GM23338 (cell line): ENCODE data around the gene ZNF622. TPM values are rescaled to one million over a fixed set of nuclear protein-coding genes. Genes with fewer than 3 reads are reported as not detected.

Source experiments
- ATAC-seq: fragments of 200-7000 bp; cut with Tn5 transposase; 3 replicates; pipeline ENCODE4 v1.9.1; 2020
- DNase-seq: peaks from one replicate; pipeline ENCODE4 v3.0.0-alpha.2; 2015; ENCODE audit warnings: low spot score
- H2AFZ ChIP-seq: fragments of 200-600 bp; sonication (generic); 2 replicates; pipeline ENCODE4 v1.8.0; 2016; ENCODE audit warnings: antibody characterized with exemption, mild to moderate bottlenecking, moderate library complexity
- H3F3A ChIP-seq: fragments of 200-600 bp; sonication (generic); replicated peaks from 2 replicates; pipeline ENCODE4 v1.8.0; 2017; ENCODE audit warnings: antibody characterized with exemption, mixed run types, low read depth
- H3K27ac ChIP-seq: fragments of 200-600 bp; sonication (generic); 2 replicates; pipeline ENCODE4 v1.6.1; 2016; ENCODE audit warnings: low read depth
- H3K27me3 ChIP-seq: fragments of 200-600 bp; sonication (generic); 2 replicates; pipeline ENCODE4 v1.8.0; 2016; ENCODE audit warnings: mild to moderate bottlenecking, mixed run types, moderate library complexity; ENCODE audit not compliant: insufficient read depth
- H3K36me3 ChIP-seq: fragments of 200-600 bp; sonication (generic); 2 replicates; pipeline ENCODE4 v1.8.0; 2016; ENCODE audit warnings: mild to moderate bottlenecking; ENCODE audit not compliant: insufficient read depth
- H3K4me1 ChIP-seq: fragments of 200-600 bp; sonication (generic); 2 replicates; pipeline ENCODE4 v1.8.0; 2016; ENCODE audit warnings: mild to moderate bottlenecking, moderate library complexity; ENCODE audit not compliant: insufficient read depth
- H3K4me2 ChIP-seq: fragments of 200-600 bp; sonication (generic); 2 replicates; pipeline ENCODE4 v1.7.1; 2017; ENCODE audit warnings: mixed run types
- H3K4me3 ChIP-seq: fragments of 200-600 bp; sonication (generic); 2 replicates; pipeline ENCODE4 v1.6.1; 2016; ENCODE audit warnings: mixed run types
- H3K79me2 ChIP-seq: fragments of 200-600 bp; sonication (generic); replicated peaks from 2 replicates; pipeline ENCODE4 v1.8.0; 2017; ENCODE audit warnings: mild to moderate bottlenecking; ENCODE audit not compliant: insufficient read depth
- H3K9me2 ChIP-seq: fragments of 200-600 bp; sonication (generic); 2 replicates; pipeline ENCODE4 v1.8.0; 2017; ENCODE audit not compliant: insufficient read depth
- H4K20me1 ChIP-seq: fragments of 200-600 bp; sonication (generic); replicated peaks from 2 replicates; pipeline ENCODE4 v1.8.0; 2017; ENCODE audit warnings: mild to moderate bottlenecking; ENCODE audit not compliant: insufficient read depth
- H3K27ac Mint-ChIP-seq: 2 replicates; pipeline ENCODE4 v1.8.0; 2020; ENCODE audit warnings: inconsistent platforms, mild to moderate bottlenecking, moderate library complexity, mixed read lengths
- H3K27me3 Mint-ChIP-seq: 3 replicates; pipeline ENCODE4 v1.8.0; 2022; ENCODE audit warnings: low read depth, mild to moderate bottlenecking, moderate library complexity, mixed read lengths, inconsistent platforms; ENCODE audit not compliant: insufficient read depth, poor library complexity
- H3K36me3 Mint-ChIP-seq: 3 replicates; pipeline ENCODE4 v1.8.0; 2021; ENCODE audit warnings: low read depth, mild to moderate bottlenecking, inconsistent platforms, moderate library complexity, mixed read lengths
- H3K4me1 Mint-ChIP-seq: 3 replicates; pipeline ENCODE4 v1.8.0; 2020; ENCODE audit warnings: mild to moderate bottlenecking, inconsistent platforms, mixed read lengths
- H3K4me3 Mint-ChIP-seq: 3 replicates; pipeline ENCODE4 v1.8.0; 2021; ENCODE audit warnings: moderate library complexity, mild to moderate bottlenecking, inconsistent platforms, mixed read lengths
- H3K9me3 Mint-ChIP-seq: 3 replicates; pipeline ENCODE4 v1.8.0; 2020; ENCODE audit warnings: moderate library complexity, mild to moderate bottlenecking, inconsistent platforms, mixed read lengths
- CREB1 ChIP-seq: fragments of 250-450 bp; sonication (Bioruptor Pico); IDR thresholded peaks from 2 replicates; pipeline ENCODE4 v1.5.0; 2020; ENCODE audit warnings: low read depth, mild to moderate bottlenecking, moderate library complexity
- CTCF ChIP-seq, 2 experiments: fragments of 200-600 bp in 1 of 2; sonication (generic) in 1 of 2; conservative IDR thresholded peaks; 2 replicates each; pipeline versions ENCODE4 v1.5.1 to v1.6.1; 2016 to 2017; ENCODE audit warnings: antibody characterized with exemption in 2 of 2, low read depth in 2 of 2, mild to moderate bottlenecking in 2 of 2, moderate library complexity in 1 of 2
- ETS1 ChIP-seq: IDR thresholded peaks from 2 replicates; pipeline ENCODE4 v1.6.1; 2016; ENCODE audit warnings: antibody characterized with exemption
- EZH2 ChIP-seq: fragments of 200-600 bp; sonication (generic); IDR thresholded peaks from one replicate; pipeline ENCODE4 v1.8.0; 2017; ENCODE audit warnings: antibody characterized with exemption, mild to moderate bottlenecking, low read depth; ENCODE audit not compliant: unreplicated experiment
- NANOG ChIP-seq: IDR thresholded peaks from 2 replicates; pipeline ENCODE4 v1.6.1; 2016; ENCODE audit warnings: antibody characterized with exemption, borderline replicate concordance
- POLR2AphosphoS5 ChIP-seq: IDR thresholded peaks from 2 replicates; pipeline ENCODE4 v1.6.1; 2016; ENCODE audit warnings: antibody characterized with exemption, low read depth
- STAT1 ChIP-seq: IDR thresholded peaks from one replicate; pipeline ENCODE4 v1.6.1; 2016; ENCODE audit warnings: antibody characterized with exemption; ENCODE audit not compliant: unreplicated experiment
- ZNF114 ChIP-seq: fragments of 250-450 bp; sonication (Bioruptor Pico); IDR thresholded peaks from 2 replicates; pipeline ENCODE4 v1.5.0; 2020; ENCODE audit warnings: mild to moderate bottlenecking, moderate library complexity
- polyA plus RNA-seq: library from polyadenylated mRNA; unstranded; fragments of >200 nt; fragmentation: Nextera tagmentation; extraction: Ambion mirVana; gene quantifications from 2 replicates; pipeline ENCODE4 v1.2.1, GENCODE V29; 2016
- total RNA-seq: library from RNA; depleted of rRNA; stranded (reverse); fragments of >200 nt; shearing (Covaris generic); gene quantifications from 2 replicates; pipeline ENCODE4 v1.2.3, GENCODE V29; 2014

Gene ZNF622
- total and polyA plus RNA-seq, 2 experiments from 2014 or later = 20.1 to 30.7 TPM

GRCh38 chr5:16490911-16491310 lies 25.3 kb upstream of the ZNF622 start:
- H4K20me1 ChIP-seq = no peaks in the 10 kb centered on the region
- no peak overlapping the region for H3K4me2 ChIP-seq
- Mint-ChIP-seq H3K36me3 (peaks cover 14% of the 10 kb centered on the region), H3K4me3 (no peak overlapping the region), H3K4me1 (no peaks in the 10 kb centered on the region), H3K27ac (no peak overlapping the region), H3K9me3 (peaks cover 19% of the 10 kb centered on the region), H3K27me3 (no peaks in the 10 kb centered on the region)
- H3K36me3 ChIP-seq = no peaks in the 10 kb centered on the region
- no peaks in the 10 kb centered on the region for H3K79me2 ChIP-seq
- H3K27me3 ChIP-seq = no peaks in the 10 kb centered on the region
- H3K9me2 ChIP-seq = no peaks in the 10 kb centered on the region
- H3K27ac ChIP-seq = no peak overlapping the region
- H3F3A ChIP-seq = no peaks in the 10 kb centered on the region
- H2AFZ ChIP-seq = no peak overlapping the region
- no peak for ATAC-seq
- H3K4me1 ChIP-seq = no peaks in the 10 kb centered on the region
- TF ChIP-seq ZNF114 = no peak
- no peak for TF ChIP-seq STAT1
- no peak for TF ChIP-seq EZH2
- no peak for TF ChIP-seq NANOG
- H3K4me3 ChIP-seq = no peak overlapping the region
- DNase-seq = no peak

GRCh38 chr5:16489322-16489791 lies 23.8 kb upstream of the ZNF622 start:
- Mint-ChIP-seq H3K9me3 (peaks cover 3% of the 10 kb centered on the region), H3K27me3 (no peaks in the 10 kb centered on the region), H3K36me3 (peaks cover 3% of the 10 kb centered on the region; the same call in 1 of the 3 replicates), H3K4me1 (no peaks in the 10 kb centered on the region), H3K27ac (no peak overlapping the region), H3K4me3 (no peak overlapping the region)
- peak; percentile 65 for DNase-seq
- no peak overlapping the region for H3K4me3 ChIP-seq
- no peak overlapping the region for H3K27ac ChIP-seq
- no peaks in the 10 kb centered on the region for H3K27me3 ChIP-seq
- TF ChIP-seq CTCF (conservative IDR thresholded peaks at IDR 0.05; ENCODE audit: low read depth in 2 of 2) (peak; percentile 67 to 81), ETS1 (no peak)
- no peaks in the 10 kb centered on the region for H3F3A ChIP-seq
- H3K79me2 ChIP-seq = no peaks in the 10 kb centered on the region
- H4K20me1 ChIP-seq = no peaks in the 10 kb centered on the region
- H3K4me1 ChIP-seq = no peaks in the 10 kb centered on the region
- H3K36me3 ChIP-seq = no peaks in the 10 kb centered on the region
- peak; percentile 79 for ATAC-seq
- no peaks in the 10 kb centered on the region for H3K9me2 ChIP-seq
- H3K4me2 ChIP-seq = no peak overlapping the region
- no peak overlapping the region for H2AFZ ChIP-seq

- Histone ChIP-seq H3K79me2 (no peaks in the 10 kb centered on the region), H3K9me2 (no peaks in the 10 kb centered on the region), H2AFZ (no peak overlapping the region), H3K36me3 (no peaks in the 10 kb centered on the region), H3K4me2 (no peak overlapping the region), H3K4me1 (no peaks in the 10 kb centered on the region), H3K27me3 (no peaks in the 10 kb centered on the region), H3K27ac (no peak overlapping the region), H3K4me3 (no peak overlapping the region), H3F3A (no peaks in the 10 kb centered on the region), H4K20me1 (no peaks in the 10 kb centered on the region)
- no peak overlapping the region for H3K27ac Mint-ChIP-seq
- peaks cover 1% of the 10 kb centered on the region for H3K27me3 Mint-ChIP-seq
- ATAC-seq = no peak
- H3K4me3 Mint-ChIP-seq = no peak overlapping the region
- H3K9me3 Mint-ChIP-seq = no peaks in the 10 kb centered on the region
- no peaks in the 10 kb centered on the region for H3K36me3 Mint-ChIP-seq
- no peak for DNase-seq
- H3K4me1 Mint-ChIP-seq = no peaks in the 10 kb centered on the region
- TF ChIP-seq POLR2AphosphoS5 (no peak), CREB1 (CRISPR knock-in tag) (no peak), EZH2 (no peak), STAT1 (no peak)
These were observed 21.9 kb upstream of the ZNF622 start for GRCh38 chr5:16487456-16487855.
